GM12878 (cell line): Measurements from ENCODE around the gene NEMP2. TPM values are rescaled to one million over a fixed set of nuclear protein-coding genes. Genes with fewer than 3 reads are reported as not detected.

ENCODE experiments used
- ATAC-seq: fragments of 200-7000 bp; cut with Tn5 transposase; 3 replicates; pipeline ENCODE4 v1.9.1; 2020; ENCODE audit warnings: mild to moderate bottlenecking, moderate library complexity
- BruUV-seq: library from RNA; stranded (reverse); fragments of 400-500 nt; replicated peaks from 2 replicates; lab custom pipeline; 2021; lab: Mats Ljungman, UMichigan
- CTCF ChIA-PET: fragments of 300-600 bp; sonication (Branson Sonifier 250); formaldehyde crosslinking; extraction: SDS; loops from one replicate; lab custom pipeline; 2021; ENCODE audit warnings: inconsistent platforms; lab: Yijun Ruan, JAX
- POLR2A ChIA-PET: fragments of 350-600 bp; formaldehyde crosslinking; extraction: SDS; loops from one replicate; lab custom pipeline; 2021; ENCODE audit warnings: inconsistent platforms; lab: Charles Lee
- RAD21 ChIA-PET: fragments of 300-600 bp; sonication (Branson Sonifier 250); formaldehyde crosslinking; loops from one replicate; lab custom pipeline; 2023; ENCODE audit warnings: antibody characterized with exemption; ENCODE audit not compliant: unreplicated experiment; lab: Charles Lee
- SMC1A ChIA-PET: fragments of 300-600 bp; sonication (Branson Sonifier 250); formaldehyde crosslinking; loops from one replicate; lab custom pipeline; 2023; ENCODE audit not compliant: unreplicated experiment, uncharacterized antibody; lab: Charles Lee
- DNase-seq: peaks from one replicate; pipeline ENCODE4 v3.0.0-alpha.2; 2011; ENCODE audit warnings: low read depth, low spot score
- FAIRE-seq: peaks from 3 replicates; lab custom pipeline; 2011; peaks lifted over from hg19 to GRCh38; lab: Jason Lieb, UNC
- H2AFZ ChIP-seq: 2 replicates; pipeline ENCODE4 v1.6.0; 2011; ENCODE audit warnings: low read depth, low read length, control low read depth; ENCODE audit not compliant: control insufficient read depth
- H3K27ac ChIP-seq: 2 replicates; pipeline ENCODE4 v1.5.1; 2011; ENCODE audit warnings: control low read depth; ENCODE audit not compliant: control insufficient read depth, insufficient read depth
- H3K27me3 ChIP-seq, 2 experiments: replicated peaks in 1 of 2; 2 replicates each; pipeline versions ENCODE4 v1.6.0 to v1.6.1; 2011; ENCODE audit warnings: low read length in 1 of 2; ENCODE audit not compliant: control insufficient read depth in 2 of 2, insufficient read depth in 2 of 2
- H3K36me3 ChIP-seq, 2 experiments: 2 replicates each; pipeline ENCODE4 v1.5.1; 2011; ENCODE audit warnings: low read length in 1 of 2; ENCODE audit not compliant: control insufficient read depth in 2 of 2, insufficient read depth in 2 of 2
- H3K4me1 ChIP-seq: 2 replicates; pipeline ENCODE4 v1.6.1; 2011; ENCODE audit warnings: mild to moderate bottlenecking, low read length, moderate library complexity, mixed read lengths; ENCODE audit not compliant: control insufficient read depth, insufficient read depth
- H3K4me2 ChIP-seq: 2 replicates; pipeline ENCODE4 v1.6.0; 2011; ENCODE audit warnings: control low read depth; ENCODE audit not compliant: control insufficient read depth, insufficient read depth
- H3K4me3 ChIP-seq: fragments of 200-600 bp; sonication (generic); 2 replicates; pipeline ENCODE4 v1.5.1; 2016
- H3K79me2 ChIP-seq: 2 replicates; pipeline ENCODE4 v1.6.0; 2011; ENCODE audit warnings: low read length; ENCODE audit not compliant: control insufficient read depth, insufficient read depth
- H3K9ac ChIP-seq: 2 replicates; pipeline ENCODE4 v1.8.0; 2011; ENCODE audit warnings: low read length, control low read depth, mixed read lengths; ENCODE audit not compliant: control insufficient read depth, insufficient read depth
- H3K9me3 ChIP-seq: replicated peaks from 3 replicates; pipeline ENCODE4 v1.5.1; 2011; ENCODE audit warnings: mild to moderate bottlenecking, low read length; ENCODE audit not compliant: control insufficient read depth, insufficient read depth
- H4K20me1 ChIP-seq: 2 replicates; pipeline ENCODE4 v1.6.0; 2011; ENCODE audit not compliant: control insufficient read depth, insufficient read depth
- BRCA1 ChIP-seq: IDR thresholded peaks from 2 replicates; pipeline ENCODE4 v1.6.1; 2011; ENCODE audit warnings: low read depth, low read length, improper control_type of control experiment
- EGR1 ChIP-seq, 2 experiments: IDR thresholded peaks; 1 replicate in 1 of 2; 2 replicates in 1 of 2; pipeline ENCODE4 v1.6.1; 2011 to 2012; ENCODE audit warnings: low read depth in 2 of 2, low read length in 2 of 2, borderline replicate concordance in 1 of 2, mild to moderate bottlenecking in 1 of 2, moderate library complexity in 1 of 2
- EP300 ChIP-seq, 2 experiments: fragments of 150-350 bp in 1 of 2; IDR thresholded peaks; 2 replicates each; pipeline ENCODE4 v1.6.1; 2011 to 2012; ENCODE audit warnings: low read depth in 2 of 2, low read length in 2 of 2, borderline replicate concordance in 1 of 2, improper control_type of control experiment in 1 of 2, inconsistent platforms in 1 of 2; ENCODE audit not compliant: control insufficient read depth in 1 of 2
- JUND ChIP-seq: IDR thresholded peaks from 2 replicates; pipeline ENCODE4 v1.6.1; 2012; ENCODE audit warnings: low read depth, mild to moderate bottlenecking, low read length, improper control_type of control experiment, moderate library complexity
- KDM1A ChIP-seq: fragments of 200-600 bp; sonication (generic); IDR thresholded peaks from 2 replicates; pipeline ENCODE4 v1.6.1; 2016; ENCODE audit warnings: borderline replicate concordance
- MEF2B ChIP-seq: fragments of 450-650 bp; IDR thresholded peaks from 2 replicates; pipeline ENCODE4 v1.6.1; 2018; ENCODE audit warnings: mild to moderate bottlenecking, moderate library complexity; ENCODE audit not compliant: partially characterized antibody, poor library complexity, severe bottlenecking
- MTA3 ChIP-seq: IDR thresholded peaks from 2 replicates; pipeline ENCODE4 v1.6.1; 2012; ENCODE audit warnings: low read length, inconsistent platforms, borderline replicate concordance
- MXI1 ChIP-seq: fragments of 150-350 bp; IDR thresholded peaks from 2 replicates; pipeline ENCODE4 v1.6.1; 2011; ENCODE audit warnings: low read depth, mild to moderate bottlenecking, inconsistent platforms, low read length, improper control_type of control experiment
- PAX5 ChIP-seq: IDR thresholded peaks from 2 replicates; pipeline ENCODE4 v1.6.1; 2011; ENCODE audit warnings: low read depth, low read length, borderline replicate concordance
- RAD51 ChIP-seq: fragments of 450-650 bp; IDR thresholded peaks from 2 replicates; pipeline ENCODE4 v1.6.1; 2016; ENCODE audit warnings: moderate library complexity, mild to moderate bottlenecking, inconsistent platforms
- RCOR1 ChIP-seq: conservative IDR thresholded peaks from 2 replicates; pipeline ENCODE4 v1.6.1; 2012; ENCODE audit warnings: low read depth, low read length, improper control_type of control experiment
- WGBS: methylation state at CpG from one replicate; pipeline ENCODE4 v1.1.6; 2016; ENCODE audit warnings: low lambda C conversion rate; ENCODE audit not compliant: insufficient replicate concordance, insufficient coverage; ENCODE audit errors: missing lambda C conversion rate; 5-methylcytosine and 5-hydroxymethylcytosine counted together
- in situ Hi-C: fragments of 300-500 bp; cut with MboI; formaldehyde crosslinking; loops from 9 replicates; pipeline ENCODE4 v1.14.3; 2018; ENCODE audit warnings: mixed read lengths
- intact Hi-C: fragments of 100-400 bp; cut with micrococcal nuclease; formaldehyde crosslinking; loops from one replicate; pipeline ENCODE4 v1.14.2; 2022; ENCODE audit not compliant: unreplicated experiment
- polyA plus RNA-seq, 11 experiments: library from polyadenylated mRNA; depleted of rRNA in 4 of 11; unstranded in 6 of 11; stranded (reverse) in 5 of 11; fragments of >200 nt; fragmentation: Nextera tagmentation in 4 of 11; fragmentation: Illumina TruSeq in 1 of 11; extraction: Ambion mirVana in 4 of 11; extraction: Trizol in 1 of 11; gene quantifications; 1 replicate in 1 of 11; 2 replicates in 10 of 11; pipeline versions ENCODE4 v1.2.1 to v1.2.3, GENCODE V29; 2011 to 2016; ENCODE audit warnings: inconsistent platforms in 2 of 11, missing spikeins in 2 of 11, low read depth in 1 of 11
- total RNA-seq, 4 experiments: library from RNA; depleted of rRNA in 3 of 4; stranded (reverse); fragments of >200 nt in 3 of 4; fragmentation: Illumina TruSeq in 1 of 4; extraction: Trizol in 1 of 4; gene quantifications; 2 replicates each; pipeline versions ENCODE4 v1.2.1 to v1.2.3, GENCODE V29; 2013 to 2021
- TF ChIP-seq, protein P1 (sequence below): IDR thresholded peaks from 2 replicates; pipeline ENCODE4 v1.6.1; 2011; ENCODE audit warnings: mild to moderate bottlenecking, low read depth, low read length, moderate library complexity; ENCODE audit not compliant: insufficient replicate concordance
- TF ChIP-seq, protein P2 (sequence below): fragments of 450-650 bp; IDR thresholded peaks from 2 replicates; pipeline ENCODE4 v1.6.1; 2016; ENCODE audit warnings: mild to moderate bottlenecking
- TF ChIP-seq, protein P3 (sequence below): fragments of 450-650 bp; IDR thresholded peaks from 2 replicates; pipeline ENCODE4 v1.6.1; 2018; ENCODE audit warnings: mild to moderate bottlenecking, low read depth, moderate library complexity; ENCODE audit not compliant: partially characterized antibody

The NEMP2 gene
- total and polyA plus RNA-seq, 10 of the 15 experiments (the other 5 are each of a cell fraction or from before 2014, with no cell fraction given) = 2.3 to 14.0 (median 8.1) TPM

DNA sequence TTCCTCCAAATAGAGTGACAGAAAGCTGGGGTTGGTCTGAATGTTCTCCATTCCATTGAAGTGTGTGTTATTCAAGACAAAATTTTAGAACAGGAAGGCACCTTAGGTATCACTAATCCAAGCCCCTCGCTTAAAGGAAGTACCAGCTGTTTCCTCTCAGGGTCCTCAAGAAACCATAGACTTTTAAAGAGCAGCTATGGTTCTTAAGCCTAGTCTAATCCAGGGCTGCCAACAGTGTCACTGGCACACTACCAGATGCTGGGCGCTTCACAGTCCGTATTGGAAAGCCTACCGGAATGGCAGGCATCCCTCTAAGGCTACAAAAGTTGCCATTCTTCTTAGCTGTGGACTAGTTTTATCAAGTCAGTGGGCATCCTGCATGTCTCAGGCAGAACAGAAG, 1.9 kb downstream of the NEMP2 start:
- Histone ChIP-seq H3K79me2 (peaks cover 54% of the 10 kb centered on the region), H3K9ac (peak overlapping the region; percentile 93), H3K9me3 (peaks cover 5% of the 10 kb centered on the region), H3K36me3 (0 out of 4 replicates have a peak, but pooled peaks cover 0 to 4% of the 10 kb centered on the region in 2 experiments), H3K4me2 (peak overlapping the region; percentile 95), H3K4me3 (peak overlapping the region; percentile 88), H4K20me1 (no peaks in the 10 kb centered on the region), H3K27ac (peak overlapping the region; percentile 97), H3K27me3 (no peaks in the 10 kb centered on the region), H3K4me1 (peaks cover 33% of the 10 kb centered on the region), H2AFZ (peak overlapping the region; percentile 40)
- intact Hi-C loops (loop anchor here (5.0 kb wide), 2 partner anchors 125 to 750 kb away; partner anchors contain the start of genes MFSD6, ORMDL1 and PMS1), in situ Hi-C loops (no loop called here)
- ChIA-PET POLR2A (interaction anchor here (0.7 to 4.2 kb wide), 5 partner anchors 16 to 185 kb away, joined by 3 to 29 read pairs (median 4); no protein-coding TSS in a partner anchor), CTCF (interaction anchor here (0.7 to 3.1 kb wide), 6 partner anchors 14 to 401 kb away, joined by 3 to 32 read pairs (median 5); no protein-coding TSS in a partner anchor), RAD21 (interaction anchor here (0.8 to 5.8 kb wide), 13 partner anchors 16 to 171 kb away, joined by 3 to 38 read pairs (median 4); no protein-coding TSS in a partner anchor), SMC1A (interaction anchor here (0.8 to 3.1 kb wide), 22 partner anchors 17 to 444 kb away, joined by 3 to 36 read pairs (median 5); no protein-coding TSS in a partner anchor)
- TF ChIP-seq PAX5 = no peak
- TF ChIP-seq MEF2B = no peak
- no peak for TF ChIP-seq MXI1
- TF ChIP-seq, protein P1, sequence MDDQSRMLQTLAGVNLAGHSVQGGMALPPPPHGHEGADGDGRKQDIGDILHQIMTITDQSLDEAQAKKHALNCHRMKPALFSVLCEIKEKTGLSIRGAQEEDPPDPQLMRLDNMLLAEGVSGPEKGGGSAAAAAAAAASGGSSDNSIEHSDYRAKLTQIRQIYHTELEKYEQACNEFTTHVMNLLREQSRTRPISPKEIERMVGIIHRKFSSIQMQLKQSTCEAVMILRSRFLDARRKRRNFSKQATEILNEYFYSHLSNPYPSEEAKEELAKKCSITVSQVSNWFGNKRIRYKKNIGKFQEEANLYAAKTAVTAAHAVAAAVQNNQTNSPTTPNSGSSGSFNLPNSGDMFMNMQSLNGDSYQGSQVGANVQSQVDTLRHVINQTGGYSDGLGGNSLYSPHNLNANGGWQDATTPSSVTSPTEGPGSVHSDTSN = no peak
- no peak for TF ChIP-seq EP300 (IDR thresholded peaks at IDR 0.05; ENCODE audit: borderline replicate concordance in 1 of 2, control insufficient read depth in 1 of 2, low read depth in 2 of 2, low read length in 2 of 2)
- TF ChIP-seq, protein P2, sequence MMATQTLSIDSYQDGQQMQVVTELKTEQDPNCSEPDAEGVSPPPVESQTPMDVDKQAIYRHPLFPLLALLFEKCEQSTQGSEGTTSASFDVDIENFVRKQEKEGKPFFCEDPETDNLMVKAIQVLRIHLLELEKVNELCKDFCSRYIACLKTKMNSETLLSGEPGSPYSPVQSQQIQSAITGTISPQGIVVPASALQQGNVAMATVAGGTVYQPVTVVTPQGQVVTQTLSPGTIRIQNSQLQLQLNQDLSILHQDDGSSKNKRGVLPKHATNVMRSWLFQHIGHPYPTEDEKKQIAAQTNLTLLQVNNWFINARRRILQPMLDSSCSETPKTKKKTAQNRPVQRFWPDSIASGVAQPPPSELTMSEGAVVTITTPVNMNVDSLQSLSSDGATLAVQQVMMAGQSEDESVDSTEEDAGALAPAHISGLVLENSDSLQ = no peak
- no peak for TF ChIP-seq EGR1 (IDR thresholded peaks at IDR 0.05; ENCODE audit: borderline replicate concordance in 1 of 2, low read depth in 2 of 2, low read length in 2 of 2)
- no peak for TF ChIP-seq MTA3
- TF ChIP-seq, protein P3, sequence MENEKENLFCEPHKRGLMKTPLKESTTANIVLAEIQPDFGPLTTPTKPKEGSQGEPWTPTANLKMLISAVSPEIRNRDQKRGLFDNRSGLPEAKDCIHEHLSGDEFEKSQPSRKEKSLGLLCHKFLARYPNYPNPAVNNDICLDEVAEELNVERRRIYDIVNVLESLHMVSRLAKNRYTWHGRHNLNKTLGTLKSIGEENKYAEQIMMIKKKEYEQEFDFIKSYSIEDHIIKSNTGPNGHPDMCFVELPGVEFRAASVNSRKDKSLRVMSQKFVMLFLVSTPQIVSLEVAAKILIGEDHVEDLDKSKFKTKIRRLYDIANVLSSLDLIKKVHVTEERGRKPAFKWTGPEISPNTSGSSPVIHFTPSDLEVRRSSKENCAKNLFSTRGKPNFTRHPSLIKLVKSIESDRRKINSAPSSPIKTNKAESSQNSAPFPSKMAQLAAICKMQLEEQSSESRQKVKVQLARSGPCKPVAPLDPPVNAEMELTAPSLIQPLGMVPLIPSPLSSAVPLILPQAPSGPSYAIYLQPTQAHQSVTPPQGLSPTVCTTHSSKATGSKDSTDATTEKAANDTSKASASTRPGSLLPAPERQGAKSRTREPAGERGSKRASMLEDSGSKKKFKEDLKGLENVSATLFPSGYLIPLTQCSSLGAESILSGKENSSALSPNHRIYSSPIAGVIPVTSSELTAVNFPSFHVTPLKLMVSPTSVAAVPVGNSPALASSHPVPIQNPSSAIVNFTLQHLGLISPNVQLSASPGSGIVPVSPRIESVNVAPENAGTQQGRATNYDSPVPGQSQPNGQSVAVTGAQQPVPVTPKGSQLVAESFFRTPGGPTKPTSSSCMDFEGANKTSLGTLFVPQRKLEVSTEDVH = no peak
- TF ChIP-seq JUND = no peak
- TF ChIP-seq RAD51 = no peak
- TF ChIP-seq BRCA1 = no peak
- no peak for TF ChIP-seq RCOR1
- no peak for TF ChIP-seq KDM1A
- 28% methylated on average over 4 of the region's 4 CpGs for WGBS
- no peak for DNase-seq
- no peak for ATAC-seq
- no TSS peak for BruUV-seq
- no peak for FAIRE-seq
